Neural crest cell (in vitro differentiated cells): ENCODE data around the gene ACY1. TPM values are rescaled to one million over a fixed set of nuclear protein-coding genes. Genes with fewer than 3 reads are reported as not detected.

Experiments
- DNase-seq: peaks from one replicate; pipeline ENCODE4 v3.0.0; 2021; ENCODE audit warnings: low read depth, mixed read lengths, low spot score
- H3K27ac Mint-ChIP-seq: one replicate; pipeline ENCODE4 v1.8.0; 2021; ENCODE audit warnings: mild to moderate bottlenecking, mixed read lengths; ENCODE audit not compliant: unreplicated experiment
- H3K27me3 Mint-ChIP-seq: 2 replicates; pipeline ENCODE4 v1.8.0; 2021; ENCODE audit warnings: low read depth, mild to moderate bottlenecking, mixed read lengths
- H3K36me3 Mint-ChIP-seq: 2 replicates; pipeline ENCODE4 v1.8.0; 2021; ENCODE audit warnings: low read depth, mild to moderate bottlenecking, mixed read lengths
- H3K4me1 Mint-ChIP-seq: 2 replicates; pipeline ENCODE4 v1.8.0; 2021; ENCODE audit warnings: mixed read lengths
- H3K4me3 Mint-ChIP-seq: one replicate; pipeline ENCODE4 v1.8.0; 2021; ENCODE audit warnings: mild to moderate bottlenecking, mixed read lengths
- H3K9me3 Mint-ChIP-seq: 2 replicates; pipeline ENCODE4 v1.8.0; 2021; ENCODE audit warnings: mixed read lengths
- total RNA-seq: library from RNA; stranded (reverse); gene quantifications from 2 replicates; pipeline ENCODE4 v1.2.1, GENCODE V29; 2021
- TF ChIP-seq, protein P1 (sequence below): fragments of 200-600 bp; sonication (generic); conservative IDR thresholded peaks from 2 replicates; pipeline ENCODE4 v1.5.0; 2021; ENCODE audit warnings: antibody characterized with exemption, mild to moderate bottlenecking

Gene ACY1
- total RNA-seq, 1 donor from 2014 or later = 32.5 TPM

GRCh38 chr3:52015438-52016228 lies 32.3 kb downstream of the ACY1 start:
- H3K4me3 Mint-ChIP-seq = no peak overlapping the region
- H3K36me3 Mint-ChIP-seq = no peaks in the 10 kb centered on the region
- H3K9me3 Mint-ChIP-seq = no peaks in the 10 kb centered on the region
- DNase-seq = no peak
- H3K27ac Mint-ChIP-seq = peak overlapping the region; percentile 24
- peaks cover 12% of the 10 kb centered on the region for H3K4me1 Mint-ChIP-seq
- TF ChIP-seq, protein P1, sequence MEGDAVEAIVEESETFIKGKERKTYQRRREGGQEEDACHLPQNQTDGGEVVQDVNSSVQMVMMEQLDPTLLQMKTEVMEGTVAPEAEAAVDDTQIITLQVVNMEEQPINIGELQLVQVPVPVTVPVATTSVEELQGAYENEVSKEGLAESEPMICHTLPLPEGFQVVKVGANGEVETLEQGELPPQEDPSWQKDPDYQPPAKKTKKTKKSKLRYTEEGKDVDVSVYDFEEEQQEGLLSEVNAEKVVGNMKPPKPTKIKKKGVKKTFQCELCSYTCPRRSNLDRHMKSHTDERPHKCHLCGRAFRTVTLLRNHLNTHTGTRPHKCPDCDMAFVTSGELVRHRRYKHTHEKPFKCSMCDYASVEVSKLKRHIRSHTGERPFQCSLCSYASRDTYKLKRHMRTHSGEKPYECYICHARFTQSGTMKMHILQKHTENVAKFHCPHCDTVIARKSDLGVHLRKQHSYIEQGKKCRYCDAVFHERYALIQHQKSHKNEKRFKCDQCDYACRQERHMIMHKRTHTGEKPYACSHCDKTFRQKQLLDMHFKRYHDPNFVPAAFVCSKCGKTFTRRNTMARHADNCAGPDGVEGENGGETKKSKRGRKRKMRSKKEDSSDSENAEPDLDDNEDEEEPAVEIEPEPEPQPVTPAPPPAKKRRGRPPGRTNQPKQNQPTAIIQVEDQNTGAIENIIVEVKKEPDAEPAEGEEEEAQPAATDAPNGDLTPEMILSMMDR = no peak
- H3K27me3 Mint-ChIP-seq = no peaks in the 10 kb centered on the region

DNA sequence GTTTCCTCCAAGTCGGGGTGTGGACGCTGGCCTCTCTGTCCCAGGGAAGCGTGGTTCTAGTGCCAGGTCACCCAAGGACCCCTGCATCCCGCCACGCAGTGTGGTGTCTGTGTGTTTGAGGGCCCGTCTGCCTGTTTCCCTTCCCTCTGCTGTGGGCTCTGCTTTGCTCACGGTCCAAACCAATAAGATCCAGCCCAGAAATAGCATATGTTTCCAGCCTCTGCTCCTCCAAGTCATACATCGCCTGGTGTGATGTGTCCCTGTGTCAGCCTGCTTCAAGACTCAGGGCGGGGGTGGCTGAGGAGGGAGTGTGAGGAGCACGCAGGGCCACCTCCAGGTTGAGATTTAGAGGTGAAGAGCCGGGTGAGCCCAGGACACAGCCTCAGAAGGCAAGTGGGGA lies 34.3 kb downstream of the ACY1 start:
- Mint-ChIP-seq H3K9me3 (no peaks in the 10 kb centered on the region), H3K27ac (no peak overlapping the region), H3K4me3 (no peak overlapping the region), H3K4me1 (peaks cover 23% of the 10 kb centered on the region), H3K27me3 (no peaks in the 10 kb centered on the region), H3K36me3 (no peaks in the 10 kb centered on the region)
- DNase-seq = no peak
- TF ChIP-seq, protein P1 = no peak

GRCh38 chr3:52018319-52019000 lies 35.1 kb downstream of the ACY1 start:
- no peaks in the 10 kb centered on the region for H3K9me3 Mint-ChIP-seq
- peaks cover 30% of the 10 kb centered on the region for H3K4me1 Mint-ChIP-seq
- TF ChIP-seq, protein P1 = no peak
- no peak for DNase-seq
- H3K27me3 Mint-ChIP-seq = no peaks in the 10 kb centered on the region
- no peaks in the 10 kb centered on the region for H3K36me3 Mint-ChIP-seq
- no peak overlapping the region for H3K4me3 Mint-ChIP-seq
- no peak overlapping the region for H3K27ac Mint-ChIP-seq

- no peak for DNase-seq
- H3K4me3 Mint-ChIP-seq = no peak overlapping the region
- no peaks in the 10 kb centered on the region for H3K36me3 Mint-ChIP-seq
- no peaks in the 10 kb centered on the region for H3K9me3 Mint-ChIP-seq
- peaks cover 39% of the 10 kb centered on the region for H3K4me1 Mint-ChIP-seq
- TF ChIP-seq, protein P1 = no peak
- H3K27me3 Mint-ChIP-seq = no peaks in the 10 kb centered on the region
- H3K27ac Mint-ChIP-seq = peak overlapping the region; percentile 96
These were observed 36.2 kb downstream of the ACY1 start for GRCh38 chr3:52019352-52020080.

DNA sequence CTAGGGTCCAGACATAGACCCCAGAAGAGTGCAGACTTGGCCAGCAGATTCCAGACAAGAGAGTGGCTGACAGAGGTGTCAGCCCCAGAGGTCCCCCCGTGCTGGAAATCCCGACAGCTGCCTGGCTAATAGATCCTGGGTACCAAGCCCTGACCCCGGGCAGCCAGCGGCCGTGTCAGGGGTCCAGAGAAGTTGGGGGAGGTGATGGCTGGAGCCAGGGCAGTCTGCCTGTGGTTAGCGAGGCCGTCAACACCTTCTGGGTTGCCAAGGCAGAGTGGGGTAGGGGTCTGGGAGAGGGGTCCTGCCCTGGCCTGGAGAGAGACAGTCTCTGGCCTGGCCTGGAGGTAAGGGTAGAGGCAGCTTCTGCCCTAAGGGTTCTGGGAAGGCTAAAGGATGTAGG lies 37.5 kb downstream of the ACY1 start:
- H3K4me1 Mint-ChIP-seq = peaks cover 52% of the 10 kb centered on the region
- no peak for DNase-seq
- H3K4me3 Mint-ChIP-seq = no peak overlapping the region
- no peaks in the 10 kb centered on the region for H3K9me3 Mint-ChIP-seq
- H3K27me3 Mint-ChIP-seq = no peaks in the 10 kb centered on the region
- H3K27ac Mint-ChIP-seq = no peak overlapping the region
- TF ChIP-seq, protein P1 = no peak
- H3K36me3 Mint-ChIP-seq = no peaks in the 10 kb centered on the region
